Measurements from ENCODE around the gene DNAI4.

Gene DNAI4

GRCh38 chr1:66938613-66939012, 14.0 kb upstream of the DNAI4 start:
- no peak overlapping the region for H3K4me3 ChIP-seq (replicated peaks; ENCODE audit: insufficient read depth, low read length)
- no peak overlapping the region for H3K27ac ChIP-seq (replicated peaks)
- peak; percentile 10 to 47 for DNase-seq (ENCODE audit: low read depth in 1 of 2, low spot score in 1 of 2)
- TF ChIP-seq, protein P1, sequence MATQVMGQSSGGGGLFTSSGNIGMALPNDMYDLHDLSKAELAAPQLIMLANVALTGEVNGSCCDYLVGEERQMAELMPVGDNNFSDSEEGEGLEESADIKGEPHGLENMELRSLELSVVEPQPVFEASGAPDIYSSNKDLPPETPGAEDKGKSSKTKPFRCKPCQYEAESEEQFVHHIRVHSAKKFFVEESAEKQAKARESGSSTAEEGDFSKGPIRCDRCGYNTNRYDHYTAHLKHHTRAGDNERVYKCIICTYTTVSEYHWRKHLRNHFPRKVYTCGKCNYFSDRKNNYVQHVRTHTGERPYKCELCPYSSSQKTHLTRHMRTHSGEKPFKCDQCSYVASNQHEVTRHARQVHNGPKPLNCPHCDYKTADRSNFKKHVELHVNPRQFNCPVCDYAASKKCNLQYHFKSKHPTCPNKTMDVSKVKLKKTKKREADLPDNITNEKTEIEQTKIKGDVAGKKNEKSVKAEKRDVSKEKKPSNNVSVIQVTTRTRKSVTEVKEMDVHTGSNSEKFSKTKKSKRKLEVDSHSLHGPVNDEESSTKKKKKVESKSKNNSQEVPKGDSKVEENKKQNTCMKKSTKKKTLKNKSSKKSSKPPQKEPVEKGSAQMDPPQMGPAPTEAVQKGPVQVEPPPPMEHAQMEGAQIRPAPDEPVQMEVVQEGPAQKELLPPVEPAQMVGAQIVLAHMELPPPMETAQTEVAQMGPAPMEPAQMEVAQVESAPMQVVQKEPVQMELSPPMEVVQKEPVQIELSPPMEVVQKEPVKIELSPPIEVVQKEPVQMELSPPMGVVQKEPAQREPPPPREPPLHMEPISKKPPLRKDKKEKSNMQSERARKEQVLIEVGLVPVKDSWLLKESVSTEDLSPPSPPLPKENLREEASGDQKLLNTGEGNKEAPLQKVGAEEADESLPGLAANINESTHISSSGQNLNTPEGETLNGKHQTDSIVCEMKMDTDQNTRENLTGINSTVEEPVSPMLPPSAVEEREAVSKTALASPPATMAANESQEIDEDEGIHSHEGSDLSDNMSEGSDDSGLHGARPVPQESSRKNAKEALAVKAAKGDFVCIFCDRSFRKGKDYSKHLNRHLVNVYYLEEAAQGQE (IDR thresholded peaks at IDR 0.05; ENCODE audit: insufficient replicate concordance, low read depth): no peak
- TF ChIP-seq GABPA (IDR thresholded peaks at IDR 0.05; ENCODE audit: low read depth) (no peak), SPI1 (IDR thresholded peaks at IDR 0.05; ENCODE audit: borderline replicate concordance, low read depth) (no peak), CTCF (IDR thresholded peaks at IDR 0.05; ENCODE audit: insufficient read depth, low read length) (no peak), POLR2AphosphoS5 (IDR thresholded peaks at IDR 0.05; ENCODE audit: low read depth) (no peak)
- no peaks in the 10 kb centered on the region for H3K27me3 ChIP-seq (ENCODE audit: insufficient read depth, poor library complexity, severe bottlenecking)

DNA sequence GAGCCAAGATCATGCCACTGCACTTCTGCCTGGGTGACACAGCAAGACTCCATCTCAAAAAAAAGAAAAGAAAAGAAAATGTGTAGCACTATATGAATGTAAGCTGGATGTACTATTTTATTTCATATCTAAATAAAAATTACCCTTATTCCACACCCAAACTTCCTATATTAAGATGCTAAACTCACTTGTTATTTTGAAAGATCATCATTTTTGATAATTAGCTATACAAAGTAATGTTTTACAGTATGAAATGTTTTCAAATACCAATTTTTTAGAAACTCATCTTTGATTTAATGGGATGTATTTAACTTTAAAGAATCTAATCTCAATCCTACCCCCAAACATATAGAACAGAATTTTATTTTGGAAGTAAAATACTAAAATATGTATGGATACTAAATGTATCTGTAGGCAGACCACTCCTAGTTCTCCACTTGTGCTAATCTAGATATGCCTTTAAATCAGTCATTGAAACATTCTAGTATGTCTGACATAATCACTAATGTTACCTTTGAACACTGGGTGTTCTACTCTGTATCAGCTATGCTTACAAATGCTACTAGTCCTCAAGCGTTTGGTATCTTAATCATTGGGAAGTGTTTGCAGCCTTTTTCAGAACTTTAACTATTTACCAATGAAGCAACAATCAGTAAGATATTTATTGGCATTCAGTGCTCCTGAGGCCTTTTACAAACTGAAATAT, 13.0 kb upstream of the DNAI4 start:
- TF ChIP-seq POLR2AphosphoS5 (IDR thresholded peaks at IDR 0.05; ENCODE audit: low read depth) (no peak), CTCF (IDR thresholded peaks at IDR 0.05; ENCODE audit: insufficient read depth, low read length) (no peak), GABPA (IDR thresholded peaks at IDR 0.05; ENCODE audit: low read depth) (no peak), SPI1 (IDR thresholded peaks at IDR 0.05; ENCODE audit: borderline replicate concordance, low read depth) (no peak)
- TF ChIP-seq, protein P1 (IDR thresholded peaks at IDR 0.05; ENCODE audit: insufficient replicate concordance, low read depth): no peak
- Histone ChIP-seq H3K27me3 (ENCODE audit: insufficient read depth, poor library complexity, severe bottlenecking) (no peaks in the 10 kb centered on the region), H3K27ac (replicated peaks) (no peak overlapping the region), H3K4me3 (replicated peaks; ENCODE audit: insufficient read depth, low read length) (no peak overlapping the region)
- DNase-seq (ENCODE audit: low read depth in 1 of 2, low spot score in 1 of 2): no peak

- no peaks in the 10 kb centered on the region for H3K27me3 ChIP-seq (ENCODE audit: insufficient read depth, poor library complexity, severe bottlenecking)
- no peak for DNase-seq (ENCODE audit: low read depth in 1 of 2, low spot score in 1 of 2)
- peak overlapping the region; percentile 20 for H3K4me3 ChIP-seq (replicated peaks; ENCODE audit: insufficient read depth, low read length)
- TF ChIP-seq, protein P1 (IDR thresholded peaks at IDR 0.05; ENCODE audit: insufficient replicate concordance, low read depth): no peak
- no peak for TF ChIP-seq CTCF (IDR thresholded peaks at IDR 0.05; ENCODE audit: insufficient read depth, low read length)
- TF ChIP-seq GABPA (IDR thresholded peaks at IDR 0.05; ENCODE audit: low read depth): no peak
- TF ChIP-seq POLR2AphosphoS5 (IDR thresholded peaks at IDR 0.05; ENCODE audit: low read depth): no peak
- TF ChIP-seq SPI1 (IDR thresholded peaks at IDR 0.05; ENCODE audit: borderline replicate concordance, low read depth): no peak
- H3K27ac ChIP-seq (replicated peaks): peak overlapping the region; percentile 19
Observed at GRCh38 chr1:66933887-66934700, 9.4 kb upstream of the DNAI4 start.
